ENCODE measurements around the gene TNFAIP8L2.
"Not testable (repeated sequence)": the region's sequence is repeated elsewhere in the genome, so short reads cannot be mapped to it uniquely, and the experiment has no call there.

The TNFAIP8L2 gene

GRCh38 chr1:151193856-151194255, 37.4 kb downstream of the TNFAIP8L2 start:
- H3K4me3 ChIP-seq (ENCODE audit: low read depth, low read length): no peak overlapping the region
- TF ChIP-seq, protein P1, sequence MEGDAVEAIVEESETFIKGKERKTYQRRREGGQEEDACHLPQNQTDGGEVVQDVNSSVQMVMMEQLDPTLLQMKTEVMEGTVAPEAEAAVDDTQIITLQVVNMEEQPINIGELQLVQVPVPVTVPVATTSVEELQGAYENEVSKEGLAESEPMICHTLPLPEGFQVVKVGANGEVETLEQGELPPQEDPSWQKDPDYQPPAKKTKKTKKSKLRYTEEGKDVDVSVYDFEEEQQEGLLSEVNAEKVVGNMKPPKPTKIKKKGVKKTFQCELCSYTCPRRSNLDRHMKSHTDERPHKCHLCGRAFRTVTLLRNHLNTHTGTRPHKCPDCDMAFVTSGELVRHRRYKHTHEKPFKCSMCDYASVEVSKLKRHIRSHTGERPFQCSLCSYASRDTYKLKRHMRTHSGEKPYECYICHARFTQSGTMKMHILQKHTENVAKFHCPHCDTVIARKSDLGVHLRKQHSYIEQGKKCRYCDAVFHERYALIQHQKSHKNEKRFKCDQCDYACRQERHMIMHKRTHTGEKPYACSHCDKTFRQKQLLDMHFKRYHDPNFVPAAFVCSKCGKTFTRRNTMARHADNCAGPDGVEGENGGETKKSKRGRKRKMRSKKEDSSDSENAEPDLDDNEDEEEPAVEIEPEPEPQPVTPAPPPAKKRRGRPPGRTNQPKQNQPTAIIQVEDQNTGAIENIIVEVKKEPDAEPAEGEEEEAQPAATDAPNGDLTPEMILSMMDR (IDR thresholded peaks at IDR 0.05; ENCODE audit: low read depth, low read length): no peak
- in situ Hi-C loops (cut with HindIII; ENCODE audit: low sequenced_read_pairs): no loop called here
- no peak for DNase-seq (ENCODE audit: low read depth, low spot score)

DNA sequence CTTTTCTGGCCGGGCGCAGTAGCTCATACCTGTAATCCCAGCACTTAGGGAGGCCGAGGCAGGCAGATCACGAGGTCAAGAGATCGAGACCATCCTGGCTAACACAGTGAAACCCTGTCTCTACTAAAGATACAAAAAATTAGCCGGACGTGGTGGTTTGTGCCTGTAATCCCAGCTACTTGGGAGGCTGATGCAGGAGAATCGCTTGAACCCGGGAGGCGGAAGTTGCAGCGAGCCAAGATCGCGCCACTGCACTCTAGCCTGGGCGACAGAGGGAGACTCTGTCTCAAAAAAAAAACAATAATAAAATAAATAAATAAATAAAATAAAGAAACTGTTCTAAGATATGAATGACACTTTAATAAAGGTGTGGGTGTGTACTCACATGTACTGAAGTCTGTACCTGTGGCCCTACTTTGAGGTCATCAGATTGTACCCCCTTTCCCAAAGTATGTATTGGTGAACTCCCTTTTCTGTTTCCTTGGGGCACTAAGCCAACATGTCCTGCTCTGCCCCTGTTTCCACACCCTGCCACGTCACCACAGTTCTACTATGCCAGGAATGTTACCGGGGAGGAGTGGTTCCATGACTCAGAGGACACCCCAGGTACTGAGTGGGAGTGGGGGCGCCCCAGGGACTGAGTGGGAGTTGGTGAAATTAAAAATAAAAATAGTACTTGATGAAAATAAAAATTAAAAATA, 38.6 kb downstream of the TNFAIP8L2 start:
- H3K4me3 ChIP-seq (ENCODE audit: low read depth, low read length); in situ Hi-C loops (cut with HindIII; ENCODE audit: low sequenced_read_pairs): not testable (repeated sequence)
- peak; percentile 74 for DNase-seq (ENCODE audit: low read depth, low spot score)

GRCh38 chr1:151196292-151196800, 39.9 kb downstream of the TNFAIP8L2 start:
- no peak overlapping the region for H3K4me3 ChIP-seq (ENCODE audit: low read depth, low read length)
- peak; percentile 89 for DNase-seq (ENCODE audit: low read depth, low spot score)
- in situ Hi-C loops (cut with HindIII; ENCODE audit: low sequenced_read_pairs): no loop called here

GRCh38 chr1:151197863-151198253, 41.4 kb downstream of the TNFAIP8L2 start:
- peak overlapping the region; percentile 100 for H3K4me3 ChIP-seq (ENCODE audit: low read depth, low read length)
- TF ChIP-seq, protein P1 (IDR thresholded peaks at IDR 0.05; ENCODE audit: low read depth, low read length): no peak
- in situ Hi-C loops (cut with HindIII; ENCODE audit: low sequenced_read_pairs): no loop called here
- DNase-seq (ENCODE audit: low read depth, low spot score): no peak

More at GRCh38 chr1:151196292-151196800, 39.9 kb downstream of the TNFAIP8L2 start:
- TF ChIP-seq, protein P1 (IDR thresholded peaks at IDR 0.05; ENCODE audit: low read depth, low read length): peak; percentile 71

DNA sequence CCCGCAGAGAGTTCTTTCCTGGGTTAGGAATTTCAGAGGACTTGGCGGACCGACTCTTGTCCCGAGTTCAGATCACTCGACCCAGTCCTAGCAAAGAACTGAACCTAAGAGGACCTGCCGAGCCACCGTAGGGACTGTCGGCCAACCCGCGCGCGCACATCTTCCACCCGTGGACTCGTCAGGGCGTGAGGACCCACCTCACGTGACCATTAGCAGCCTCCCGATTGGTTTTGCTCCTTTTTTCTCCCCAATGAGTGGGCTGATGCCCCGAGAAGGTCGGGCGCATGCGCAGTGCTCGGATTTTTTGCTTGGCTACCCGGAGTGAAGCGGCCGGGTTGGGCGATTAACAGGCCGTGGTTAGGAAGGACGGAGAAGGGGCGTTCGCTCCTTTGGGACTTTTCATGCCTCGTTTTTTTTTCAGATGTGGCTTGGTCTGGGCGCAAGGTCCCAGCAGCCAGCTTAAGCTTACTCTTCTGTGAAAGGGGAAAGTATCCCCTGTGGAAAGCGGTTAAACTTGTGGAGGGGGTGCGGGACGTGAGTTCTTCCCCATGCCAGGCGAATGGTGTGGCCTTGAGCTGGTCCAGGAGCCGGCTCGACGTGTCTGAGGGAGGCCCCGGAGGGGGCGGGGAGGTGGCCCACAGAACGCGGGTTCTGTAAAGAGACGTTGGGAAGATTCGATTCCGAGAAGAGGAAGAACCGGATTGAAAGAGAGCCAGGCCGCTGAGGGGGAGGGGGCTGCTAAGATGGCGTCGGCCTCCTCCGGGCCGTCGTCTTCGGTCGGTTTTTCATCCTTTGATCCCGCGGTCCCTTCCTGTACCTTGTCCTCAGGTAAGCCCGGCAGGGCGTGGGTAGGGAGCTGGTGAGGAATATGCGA, 42.0 kb downstream of the TNFAIP8L2 start, which contains the start of gene PIP5K1A:
Gene PIP5K1A, plus strand, starts transcription at position 299 of the 874 bp plus-strand sequence. Its CDS starts 445 bp downstream, at position 744.
- DNase-seq (ENCODE audit: low read depth, low spot score): peak; percentile 98
- peak within 1 kb of the TSS; percentile 100 for H3K4me3 ChIP-seq (ENCODE audit: low read depth, low read length)
- TF ChIP-seq, protein P1 (IDR thresholded peaks at IDR 0.05; ENCODE audit: low read depth, low read length): no peak
- in situ Hi-C loops (cut with HindIII; ENCODE audit: low sequenced_read_pairs): no loop called here

GRCh38 chr1:151199873-151200581, 43.6 kb downstream of the TNFAIP8L2 start:
- DNase-seq (ENCODE audit: low read depth, low spot score): peak; percentile 79
- in situ Hi-C loops (cut with HindIII; ENCODE audit: low sequenced_read_pairs): no loop called here
- peak overlapping the region; percentile 100 for H3K4me3 ChIP-seq (ENCODE audit: low read depth, low read length)
- TF ChIP-seq, protein P1 (IDR thresholded peaks at IDR 0.05; ENCODE audit: low read depth, low read length): no peak

DNA sequence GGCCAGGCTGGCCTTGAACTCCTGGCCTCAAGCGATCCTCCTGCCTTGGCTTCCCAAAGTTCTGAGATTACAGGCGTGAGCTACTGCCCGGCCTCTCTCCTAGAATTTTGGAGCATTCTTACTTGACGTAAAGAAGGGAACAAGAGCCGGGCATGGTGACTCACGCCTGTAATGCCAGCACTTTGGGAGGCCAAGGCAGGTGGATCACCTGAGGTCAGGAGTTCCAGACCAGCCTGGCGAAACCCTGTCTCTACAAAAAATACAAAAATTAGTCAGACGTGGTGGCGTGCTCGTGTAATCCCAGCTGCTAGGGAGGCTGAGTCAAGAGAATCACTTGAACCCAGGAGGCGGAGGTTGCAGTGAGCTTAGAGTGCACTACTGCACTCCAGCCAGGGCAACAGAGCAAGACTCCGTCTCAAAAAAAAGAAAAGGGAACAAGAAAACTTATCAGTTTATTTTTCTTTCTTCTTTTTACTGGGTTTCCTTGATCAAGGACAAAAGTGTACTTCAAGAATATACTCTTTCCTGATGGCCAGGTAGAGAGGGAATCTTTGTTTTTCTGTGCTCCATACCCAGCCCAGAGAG, 49.0 kb downstream of the TNFAIP8L2 start:
- DNase-seq (ENCODE audit: low read depth, low spot score); H3K4me3 ChIP-seq (ENCODE audit: low read depth, low read length); in situ Hi-C loops (cut with HindIII; ENCODE audit: low sequenced_read_pairs): not testable (repeated sequence)

Measured in astrocyte of the spinal cord (primary cell).